ENCODE measurements around the gene RFXANK.
"Not testable (repeated sequence)": the region's sequence is repeated elsewhere in the genome, so short reads cannot be mapped to it uniquely, and the experiment has no call there.

RFXANK gene, protein sequence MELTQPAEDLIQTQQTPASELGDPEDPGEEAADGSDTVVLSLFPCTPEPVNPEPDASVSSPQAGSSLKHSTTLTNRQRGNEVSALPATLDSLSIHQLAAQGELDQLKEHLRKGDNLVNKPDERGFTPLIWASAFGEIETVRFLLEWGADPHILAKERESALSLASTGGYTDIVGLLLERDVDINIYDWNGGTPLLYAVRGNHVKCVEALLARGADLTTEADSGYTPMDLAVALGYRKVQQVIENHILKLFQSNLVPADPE

DNA sequence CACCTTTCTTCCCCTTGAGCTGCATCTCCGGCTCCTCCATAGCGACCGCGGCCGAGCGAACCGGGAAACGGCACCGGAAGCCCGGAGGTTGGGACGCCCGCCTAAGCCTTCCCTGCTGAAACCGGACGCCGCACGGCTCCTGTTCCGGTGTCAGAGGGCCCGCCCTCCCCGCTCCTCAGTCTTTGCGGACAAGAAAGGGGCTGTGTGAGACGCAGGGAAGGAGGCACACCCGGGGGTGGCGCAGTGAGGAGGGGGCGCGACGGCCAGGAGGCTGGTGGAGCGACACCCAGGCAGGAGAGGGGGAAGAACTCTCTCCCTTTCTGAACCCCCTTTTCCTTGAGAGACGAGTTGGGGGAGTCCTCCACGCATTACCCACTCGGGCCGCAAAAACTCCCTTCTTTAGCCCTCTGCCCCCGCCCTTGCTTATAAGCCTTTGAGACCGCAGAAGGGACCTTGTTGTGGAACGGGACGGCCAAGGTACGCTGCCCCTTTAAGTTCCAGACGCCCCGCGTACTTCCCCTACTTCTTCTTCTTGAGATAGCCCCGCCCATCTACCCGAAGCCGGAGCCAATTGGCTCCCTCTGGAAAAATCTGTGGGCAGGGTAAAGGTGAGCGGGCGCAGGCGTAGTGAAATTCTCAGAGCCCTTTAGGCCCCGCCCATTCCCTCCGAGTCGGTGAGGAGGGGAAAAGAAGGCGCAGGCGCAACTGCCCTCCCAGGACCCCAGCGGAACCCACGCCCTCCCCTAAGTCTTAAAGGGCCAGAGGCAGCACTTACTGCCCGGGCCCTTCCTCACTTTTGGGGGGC, at the start of gene RFXANK, which contains the start of gene BORCS8:
Gene RFXANK (plus strand): TSS at position 181 of the 805 bp plus-strand sequence. CDS start 1,689 bp downstream, outside the sequence.
Gene BORCS8 (minus strand): TSS at position 75 of the 805 bp plus-strand sequence. CDS start 35 bp downstream, at position 40.
- DNase-seq: peak; percentile 47

- no peak for DNase-seq
Observed at GRCh38 chr19:19142347-19142746, 49.7 kb upstream of the RFXANK start.

- no peak for DNase-seq
Observed at GRCh38 chr19:19145281-19145680, 46.8 kb upstream of the RFXANK start.

- no peak for DNase-seq
Observed at GRCh38 chr19:19145684-19146608, 46.1 kb upstream of the RFXANK start.

DNA sequence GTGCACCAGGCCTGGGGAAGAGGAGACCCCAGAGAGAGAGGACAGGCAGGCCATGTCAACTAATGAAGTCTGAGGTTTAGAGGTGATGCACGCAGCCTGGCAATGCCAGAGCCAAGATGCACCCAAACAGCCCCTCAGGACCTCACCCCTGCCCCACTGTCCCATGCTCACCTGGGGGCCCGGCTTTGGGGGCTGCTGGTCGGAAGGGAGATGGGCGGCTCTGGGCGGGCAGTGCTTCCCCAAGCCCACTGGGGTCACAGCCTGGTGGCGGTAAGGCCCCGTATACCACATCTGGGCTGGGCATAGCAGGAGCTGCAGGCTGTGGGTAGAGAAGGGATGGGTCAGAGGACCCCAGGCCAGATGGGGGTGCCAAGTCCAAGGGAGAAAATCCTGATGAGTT, 45.2 kb upstream of the RFXANK start:
- no peak for DNase-seq

DNA sequence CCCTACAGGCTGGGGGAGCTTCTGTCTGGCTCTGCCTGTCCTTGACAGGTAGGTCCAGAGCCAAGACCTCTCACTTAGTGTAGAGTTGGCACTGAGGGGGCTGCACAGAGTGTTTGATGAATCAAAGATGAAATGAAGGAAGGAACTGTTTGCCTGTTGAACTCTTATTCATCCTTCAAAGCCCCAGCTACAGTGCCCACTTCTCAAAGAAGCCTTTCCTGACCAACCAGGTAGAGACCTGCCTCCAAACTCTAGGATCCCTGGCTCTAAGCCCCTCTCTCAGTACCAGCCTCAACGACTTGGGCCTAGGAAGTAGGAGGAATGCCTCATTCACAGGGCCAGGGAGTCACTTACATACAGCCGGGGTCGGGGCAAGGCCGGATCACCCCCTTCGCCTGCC, 44.7 kb upstream of the RFXANK start:
- no peak for DNase-seq

GRCh38 chr19:19148504-19148903, 43.6 kb upstream of the RFXANK start:
- not testable (repeated sequence) for DNase-seq

- no peak for DNase-seq
Observed at GRCh38 chr19:19149435-19149834, 42.6 kb upstream of the RFXANK start.

DNA sequence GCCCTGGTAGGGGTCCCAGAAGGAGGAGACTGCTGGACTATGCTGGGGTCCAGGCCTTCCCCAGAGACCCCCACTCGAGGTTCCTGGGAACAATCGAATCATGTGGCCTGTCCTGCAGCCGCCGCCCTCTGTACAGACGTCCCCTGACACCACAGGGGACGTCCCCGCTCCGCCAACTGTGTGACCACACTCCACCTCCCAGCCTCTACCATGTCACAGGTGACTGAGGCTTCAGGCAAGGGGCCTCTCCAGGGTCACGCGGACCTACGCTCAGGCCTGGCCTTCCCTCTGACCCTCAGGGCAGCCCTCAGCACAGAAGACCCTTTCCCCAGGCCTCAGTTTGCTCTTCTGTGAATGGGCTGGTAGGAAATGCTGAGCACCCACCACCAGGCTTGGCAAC, 40.6 kb upstream of the RFXANK start:
- DNase-seq: no peak

DNA sequence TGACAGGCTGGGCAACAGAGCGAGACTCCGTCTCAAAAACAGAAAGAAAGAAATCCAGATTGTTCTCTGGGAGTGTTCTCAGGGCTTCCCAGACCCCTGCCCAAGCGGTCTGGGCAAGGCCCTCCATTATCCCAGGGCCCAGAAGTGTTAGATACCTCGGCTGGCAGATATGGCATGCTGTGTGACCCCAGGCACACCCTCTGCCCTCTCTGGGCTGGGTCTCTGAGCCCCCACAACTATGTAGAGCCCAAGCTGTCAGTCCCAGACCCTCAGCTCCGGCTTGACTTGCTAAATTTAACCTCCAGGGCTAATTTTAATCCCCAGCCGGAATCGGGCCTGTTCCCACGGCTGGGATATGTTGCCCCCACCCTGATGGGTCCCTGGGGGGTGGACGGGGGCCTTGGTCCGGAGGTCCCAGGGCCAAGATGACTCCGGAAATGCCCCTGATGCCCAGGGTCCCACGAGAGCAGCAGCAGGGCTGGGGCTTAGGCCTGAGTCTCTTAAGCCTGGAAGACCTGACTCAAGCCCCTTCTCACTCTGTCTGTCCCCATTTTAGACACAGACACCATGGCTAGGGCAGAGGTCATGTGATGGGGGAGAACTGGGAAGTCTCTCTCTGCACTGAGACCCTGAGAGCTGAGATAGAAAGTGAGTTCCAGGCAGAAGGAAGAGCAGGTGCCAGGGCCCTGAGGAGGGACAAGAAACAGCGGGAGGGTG, 39.2 kb upstream of the RFXANK start:
- DNase-seq: no peak

DNA sequence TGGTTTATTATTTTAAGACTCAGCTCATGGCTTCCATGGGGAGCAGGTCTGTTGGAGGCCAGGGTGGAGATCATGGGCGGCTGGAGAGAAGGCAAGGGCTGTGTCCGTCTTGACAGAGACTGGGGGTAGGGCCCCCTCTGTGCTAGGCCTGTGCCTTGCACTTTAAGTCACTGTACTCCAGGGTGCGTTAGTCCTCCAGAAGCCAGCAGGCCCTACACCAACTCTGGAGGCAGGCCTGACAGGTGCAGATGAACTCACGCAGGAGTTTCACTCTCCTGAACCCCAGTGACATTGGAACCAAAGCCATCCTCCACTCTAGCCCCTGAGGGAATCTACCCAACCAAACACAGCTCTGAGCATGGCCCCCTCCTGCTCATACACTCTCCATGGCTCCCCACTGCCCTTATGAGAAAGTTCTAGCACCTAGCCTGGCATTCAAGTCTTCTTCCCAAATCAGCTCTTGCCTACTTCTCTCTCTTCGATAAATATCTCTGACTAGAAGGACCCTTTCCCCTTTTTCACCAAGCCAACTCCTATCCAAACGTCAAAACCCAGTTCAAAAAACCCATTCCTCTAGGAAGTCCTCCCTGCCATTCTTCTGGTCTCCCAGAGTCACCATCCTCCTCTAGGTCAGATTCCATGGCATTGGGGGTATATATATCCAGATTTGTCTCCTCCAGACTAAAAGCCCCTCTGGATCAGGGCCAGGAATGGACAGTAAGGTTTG, 37.1 kb upstream of the RFXANK start:
- no peak for DNase-seq

DNA sequence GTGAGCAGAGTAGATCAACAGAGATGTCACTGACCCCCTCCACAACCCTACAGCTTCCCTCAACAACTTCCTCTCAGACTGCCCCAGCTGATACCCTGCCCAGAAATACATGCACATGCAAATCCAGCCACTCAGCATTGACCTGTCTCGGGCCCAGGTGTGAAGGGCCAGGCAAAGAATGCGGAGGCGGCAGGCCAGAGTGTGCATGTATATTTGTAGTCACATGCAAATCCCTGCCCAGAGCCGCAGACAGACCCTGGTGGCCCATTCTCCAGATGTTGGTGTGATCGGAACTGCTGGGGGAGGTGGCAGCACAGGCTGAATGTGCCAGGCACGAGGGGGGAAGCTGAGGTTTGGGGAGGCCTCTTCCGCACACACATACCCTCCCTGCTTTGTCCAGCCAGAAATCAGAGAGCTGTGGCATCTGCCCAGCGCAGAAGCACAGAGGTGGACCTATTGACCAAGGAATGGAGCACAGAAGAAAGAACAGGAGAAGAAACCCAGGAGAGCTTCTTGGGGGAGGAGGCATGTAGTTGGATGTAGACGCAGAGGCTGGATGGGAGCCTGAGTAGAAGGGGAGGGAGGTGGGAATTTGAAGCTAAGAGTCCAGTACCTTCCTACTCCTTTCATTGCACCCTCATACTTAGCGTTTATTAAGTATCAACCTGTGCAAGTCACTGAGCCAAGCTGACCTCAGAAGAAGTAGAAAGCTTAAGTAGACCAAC, 36.4 kb upstream of the RFXANK start:
- no peak for DNase-seq

DNA sequence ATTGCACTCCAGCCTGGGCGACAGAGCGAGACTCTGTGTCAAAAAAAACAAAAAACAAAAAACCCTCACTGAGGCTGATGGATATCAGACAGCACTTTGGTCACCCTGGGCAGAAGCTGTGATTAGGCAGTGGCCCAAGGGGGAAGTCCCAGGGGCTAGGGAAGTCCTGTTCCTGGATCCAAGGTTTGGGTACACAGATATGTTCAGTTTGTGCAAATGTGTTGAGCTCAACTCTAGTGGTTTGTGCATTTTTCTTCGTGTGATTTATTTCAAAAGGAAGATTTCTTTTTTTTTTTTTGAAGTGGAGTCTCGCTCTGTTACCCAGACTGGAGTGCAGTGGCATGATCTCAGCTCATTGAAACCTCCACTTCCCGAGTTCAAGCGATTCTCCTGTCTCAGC, 34.2 kb upstream of the RFXANK start:
- DNase-seq: no peak

GRCh38 chr19:19159534-19159933, 32.5 kb upstream of the RFXANK start:
- DNase-seq: no peak

- no peak for DNase-seq
Observed at GRCh38 chr19:19160461-19161035, 31.5 kb upstream of the RFXANK start.

DNA sequence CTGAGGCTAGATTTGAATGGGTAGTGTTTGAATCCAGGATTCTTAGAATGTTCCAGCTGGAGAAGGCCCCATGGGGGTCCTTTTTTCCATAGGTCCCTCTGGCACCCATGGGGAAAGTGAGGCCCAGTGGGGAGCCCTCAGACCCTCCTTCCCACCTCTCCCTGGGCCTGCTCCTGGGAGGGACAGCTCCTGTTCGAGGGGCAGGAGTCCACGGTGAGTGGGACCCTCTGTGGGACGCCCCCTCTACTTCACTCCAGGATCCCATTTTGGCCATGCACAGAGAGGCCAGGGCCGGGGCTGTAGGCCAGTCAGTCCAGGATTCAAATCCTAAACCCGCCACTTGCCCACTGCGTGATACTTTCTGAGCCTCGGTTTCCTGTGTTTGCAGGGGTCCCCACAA, 29.6 kb upstream of the RFXANK start:
- DNase-seq: no peak

GRCh38 chr19:19165396-19165795, 26.7 kb upstream of the RFXANK start:
- no peak for DNase-seq

GRCh38 chr19:19167612-19168011, 24.4 kb upstream of the RFXANK start:
- no peak for DNase-seq

- DNase-seq: no peak
Observed at GRCh38 chr19:19169236-19170052, 22.6 kb upstream of the RFXANK start.
